Tibial nerve (tissue), 4 donors: ENCODE measurements around the gene SLC8A3. TPM values are rescaled to one million over a fixed set of nuclear protein-coding genes. Genes with fewer than 3 reads are reported as not detected.

Experiments used
- DNase-seq, 2 donors: peaks; one replicate each; pipeline ENCODE4 v3.0.0-alpha.2; 2019; ENCODE audit warnings: low spot score in 2 of 2
- H3K27ac ChIP-seq, 4 donors: fragments of 200-600 bp; sonication (generic) in 3 of 4; one replicate each; pipeline ENCODE4 v1.5.1; 2017 to 2019; ENCODE audit warnings: mild to moderate bottlenecking in 1 of 4
- H3K27me3 ChIP-seq, 2 donors: fragments of 200-600 bp; sonication (generic) in 1 of 2; one replicate each; pipeline versions ENCODE4 v1.5.1 to v1.6.0; 2017 to 2019
- H3K36me3 ChIP-seq, 3 donors: fragments of 200-600 bp; sonication (generic); one replicate each; pipeline ENCODE4 v1.5.1; 2018 to 2019
- H3K4me1 ChIP-seq, 4 donors: fragments of 200-600 bp; sonication (generic) in 3 of 4; one replicate each; pipeline ENCODE4 v1.5.1; 2017 to 2019
- H3K4me3 ChIP-seq, 4 donors: fragments of 200-600 bp; sonication (generic) in 3 of 4; one replicate each; pipeline ENCODE4 v1.5.1; 2017 to 2019; ENCODE audit warnings: mild to moderate bottlenecking in 1 of 4, moderate library complexity in 1 of 4
- H3K9me3 ChIP-seq, 4 donors: fragments of 200-600 bp; sonication (generic) in 3 of 4; one replicate each; pipeline ENCODE4 v1.5.1; 2017 to 2019
- EP300 ChIP-seq, 2 donors: sonication (generic); formaldehyde crosslinking; IDR thresholded peaks; one replicate each; pipeline ENCODE4 v1.6.1; 2017; ENCODE audit warnings: antibody characterized with exemption in 2 of 2, mild to moderate bottlenecking in 1 of 2
- POLR2A ChIP-seq, 2 donors: fragments of 450-650 bp; IDR thresholded peaks; one replicate each; pipeline ENCODE4 v1.6.1; 2017; ENCODE audit warnings: antibody characterized with exemption in 2 of 2, mild to moderate bottlenecking in 2 of 2, moderate library complexity in 2 of 2
- WGBS, 2 donors: methylation state at CpG; one replicate each; pipeline ENCODE4 v1.1.5; 2018; 5-methylcytosine and 5-hydroxymethylcytosine counted together
- total RNA-seq, 4 donors: library from RNA; depleted of rRNA; stranded (reverse); fragments of >200 nt; gene quantifications; one replicate each; pipeline ENCODE4 v1.1.0, GENCODE V29; 2016
- TF ChIP-seq, protein P1 (sequence below), 5 experiments: fragments of 200-600 bp in 3 of 5; fragments of 450-650 bp in 2 of 5; sonication (generic) in 3 of 5; IDR thresholded peaks; one replicate each; pipeline ENCODE4 v1.5.1; 2016 to 2019; ENCODE audit warnings: antibody characterized with exemption in 5 of 5, mild to moderate bottlenecking in 3 of 5, moderate library complexity in 2 of 5

SLC8A3 gene
- total RNA-seq, 4 donors from 2014 or later = 0.20 to 1.0 (median 0.22) TPM; not detected in 1

GRCh38 chr14:70156592-70156991 is 32.2 kb downstream of the SLC8A3 start:
- no peaks in the 10 kb centered on the region for H3K4me1 ChIP-seq
- H3K9me3 ChIP-seq = no peaks in the 10 kb centered on the region
- no peak overlapping the region for H3K4me3 ChIP-seq
- no peak for TF ChIP-seq EP300 (IDR thresholded peaks at IDR 0.05)
- TF ChIP-seq POLR2A (IDR thresholded peaks at IDR 0.05) = no peak
- TF ChIP-seq, protein P1, sequence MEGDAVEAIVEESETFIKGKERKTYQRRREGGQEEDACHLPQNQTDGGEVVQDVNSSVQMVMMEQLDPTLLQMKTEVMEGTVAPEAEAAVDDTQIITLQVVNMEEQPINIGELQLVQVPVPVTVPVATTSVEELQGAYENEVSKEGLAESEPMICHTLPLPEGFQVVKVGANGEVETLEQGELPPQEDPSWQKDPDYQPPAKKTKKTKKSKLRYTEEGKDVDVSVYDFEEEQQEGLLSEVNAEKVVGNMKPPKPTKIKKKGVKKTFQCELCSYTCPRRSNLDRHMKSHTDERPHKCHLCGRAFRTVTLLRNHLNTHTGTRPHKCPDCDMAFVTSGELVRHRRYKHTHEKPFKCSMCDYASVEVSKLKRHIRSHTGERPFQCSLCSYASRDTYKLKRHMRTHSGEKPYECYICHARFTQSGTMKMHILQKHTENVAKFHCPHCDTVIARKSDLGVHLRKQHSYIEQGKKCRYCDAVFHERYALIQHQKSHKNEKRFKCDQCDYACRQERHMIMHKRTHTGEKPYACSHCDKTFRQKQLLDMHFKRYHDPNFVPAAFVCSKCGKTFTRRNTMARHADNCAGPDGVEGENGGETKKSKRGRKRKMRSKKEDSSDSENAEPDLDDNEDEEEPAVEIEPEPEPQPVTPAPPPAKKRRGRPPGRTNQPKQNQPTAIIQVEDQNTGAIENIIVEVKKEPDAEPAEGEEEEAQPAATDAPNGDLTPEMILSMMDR (IDR thresholded peaks at IDR 0.05) = no peak
- H3K27ac ChIP-seq = no peak overlapping the region
- no peak for DNase-seq
- H3K27me3 ChIP-seq = no peaks in the 10 kb centered on the region
- no peaks in the 10 kb centered on the region for H3K36me3 ChIP-seq
- 80 to 93% methylated on average over 3 of the region's 3 CpGs for WGBS, 2 donors

GRCh38 chr14:70152704-70153103 is 36.0 kb downstream of the SLC8A3 start:
- H3K4me1 ChIP-seq = no peaks in the 10 kb centered on the region
- no peak for DNase-seq
- H3K36me3 ChIP-seq = no peaks in the 10 kb centered on the region
- no peak overlapping the region for H3K4me3 ChIP-seq
- TF ChIP-seq EP300 (IDR thresholded peaks at IDR 0.05) (no peak), POLR2A (IDR thresholded peaks at IDR 0.05) (no peak)
- TF ChIP-seq, protein P1 (IDR thresholded peaks at IDR 0.05) = no peak
- H3K27ac ChIP-seq = no peak overlapping the region
- no peaks in the 10 kb centered on the region for H3K9me3 ChIP-seq
- H3K27me3 ChIP-seq = no peaks in the 10 kb centered on the region
- 54 to 66% methylated on average over 4 of the region's 4 CpGs for WGBS, 2 donors

DNA sequence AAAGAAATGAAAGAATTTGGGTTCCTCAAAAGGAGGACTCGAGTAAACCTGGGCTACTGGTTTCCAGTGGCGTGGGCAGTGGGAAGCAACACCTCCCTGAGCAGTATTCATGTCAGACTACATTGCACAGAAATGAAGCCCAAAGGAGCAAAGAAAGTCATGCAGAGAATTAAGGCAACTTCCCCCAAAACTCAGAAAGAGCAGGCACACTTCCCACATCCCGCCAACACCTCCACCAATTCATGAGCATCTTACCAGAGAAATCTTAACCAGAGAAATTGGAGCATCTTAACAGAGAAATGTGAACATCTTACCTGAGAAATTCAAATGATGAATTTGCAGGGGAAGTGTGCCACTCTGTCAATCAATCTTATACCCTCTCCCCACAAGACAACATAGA is 36.7 kb downstream of the SLC8A3 start:
- no peak for DNase-seq
- H3K4me3 ChIP-seq = no peak overlapping the region
- H3K9me3 ChIP-seq = no peaks in the 10 kb centered on the region
- TF ChIP-seq EP300 (IDR thresholded peaks at IDR 0.05) (no peak), POLR2A (IDR thresholded peaks at IDR 0.05) (no peak)
- TF ChIP-seq, protein P1 (IDR thresholded peaks at IDR 0.05) = no peak
- H3K27ac ChIP-seq = no peak overlapping the region
- no peaks in the 10 kb centered on the region for H3K4me1 ChIP-seq
- no peaks in the 10 kb centered on the region for H3K36me3 ChIP-seq
- 85 to 89% methylated on average over 3 of the region's 3 CpGs for WGBS, 2 donors
- no peaks in the 10 kb centered on the region for H3K27me3 ChIP-seq

- H3K4me3 ChIP-seq = no peak overlapping the region
- H3K4me1 ChIP-seq = no peaks in the 10 kb centered on the region
- DNase-seq = no peak
- no peak overlapping the region for H3K27ac ChIP-seq
- no peaks in the 10 kb centered on the region for H3K9me3 ChIP-seq
- WGBS, 2 donors = 41 to 45% methylated on average over 4 of the region's 4 CpGs
- no peaks in the 10 kb centered on the region for H3K36me3 ChIP-seq
- no peaks in the 10 kb centered on the region for H3K27me3 ChIP-seq
- TF ChIP-seq POLR2A (IDR thresholded peaks at IDR 0.05) = no peak
- TF ChIP-seq EP300 (IDR thresholded peaks at IDR 0.05) = no peak
- TF ChIP-seq, protein P1 (IDR thresholded peaks at IDR 0.05) = no peak
Observed at GRCh38 chr14:70149596-70150165, 39.1 kb downstream of the SLC8A3 start.

- no peak for DNase-seq
- Histone ChIP-seq H3K27me3 (no peaks in the 10 kb centered on the region), H3K27ac (no peak overlapping the region), H3K36me3 (no peaks in the 10 kb centered on the region), H3K9me3 (no peaks in the 10 kb centered on the region), H3K4me3 (no peak overlapping the region), H3K4me1 (no peaks in the 10 kb centered on the region)
- TF ChIP-seq, protein P1 (IDR thresholded peaks at IDR 0.05) = no peak
- TF ChIP-seq POLR2A (IDR thresholded peaks at IDR 0.05) (no peak), EP300 (IDR thresholded peaks at IDR 0.05) (no peak)
- 40 to 52% methylated on average over 3 of the region's 3 CpGs for WGBS, 2 donors
Observed at GRCh38 chr14:70148911-70149595, 39.7 kb downstream of the SLC8A3 start.
